SK-N-SH (cell line): ENCODE data around the gene PKNOX2. TPM values are rescaled to one million over a fixed set of nuclear protein-coding genes. Genes with fewer than 3 reads are reported as not detected.

Experiments
- CTCF ChIA-PET: fragments of 300-600, 350-600 bp; formaldehyde crosslinking; extraction: SDS; loops from one replicate; lab custom pipeline; 2021; lab: Yijun Ruan, JAX
- POLR2A ChIA-PET: fragments of 350-600 bp; sonication (Branson Sonifier 250); formaldehyde crosslinking; extraction: SDS; loops from one replicate; lab custom pipeline; 2020; ENCODE audit warnings: antibody characterized with exemption, inconsistent platforms; lab: Yijun Ruan, JAX
- DNase-seq: peaks from one replicate; pipeline ENCODE4 v3.0.0; 2012
- H2AFZ ChIP-seq: fragments of 200-600 bp; sonication (generic); 2 replicates; pipeline ENCODE4 v1.8.1; 2016; ENCODE audit warnings: antibody characterized with exemption, mild to moderate bottlenecking, low read depth
- H3F3A ChIP-seq: fragments of 200-600 bp; sonication (generic); replicated peaks from 2 replicates; pipeline ENCODE3; 2016; ENCODE audit warnings: antibody characterized with exemption, mild to moderate bottlenecking; ENCODE audit not compliant: insufficient read depth
- H3K27ac ChIP-seq, 2 experiments: fragments of 200-500 bp in 1 of 2; fragments of 200-600 bp in 1 of 2; sonication (Bioruptor generic) in 1 of 2; sonication (generic), shearing (Covaris generic) in 1 of 2; 2 replicates each; pipeline versions ENCODE4 v1.5.1 to v1.6.1; 2014 to 2016; ENCODE audit warnings: low read depth in 2 of 2, inconsistent platforms in 1 of 2, low read length in 1 of 2, mild to moderate bottlenecking in 1 of 2, mixed read lengths in 1 of 2
- H3K27me3 ChIP-seq: fragments of 200-600 bp; sonication (generic), shearing (Covaris generic); 2 replicates; pipeline ENCODE4 v1.6.1; 2016; ENCODE audit warnings: mixed run types; ENCODE audit not compliant: insufficient read depth
- H3K36me3 ChIP-seq, 2 experiments: fragments of 200-500 bp in 1 of 2; fragments of 200-600 bp in 1 of 2; sonication (Bioruptor generic) in 1 of 2; sonication (generic) in 1 of 2; replicated peaks in 1 of 2; 2 replicates each; pipeline versions ENCODE3 to v1.5.1; 2014 to 2016; ENCODE audit warnings: low read length in 1 of 2, mild to moderate bottlenecking in 1 of 2; ENCODE audit not compliant: insufficient read depth in 2 of 2, control insufficient read depth in 1 of 2
- H3K4me1 ChIP-seq, 2 experiments: fragments of 200-500 bp in 1 of 2; fragments of 200-600 bp in 1 of 2; sonication (Bioruptor generic) in 1 of 2; sonication (generic), shearing (Covaris generic) in 1 of 2; 2 replicates each; pipeline versions ENCODE4 v1.5.1 to v1.6.1; 2014 to 2016; ENCODE audit warnings: low read depth in 1 of 2, low read length in 1 of 2, mixed run types in 1 of 2; ENCODE audit not compliant: insufficient read depth in 2 of 2, control insufficient read depth in 1 of 2
- H3K4me2 ChIP-seq: fragments of 200-600 bp; sonication (generic), shearing (Covaris generic); 2 replicates; pipeline ENCODE4 v1.6.1; 2017; ENCODE audit warnings: mixed run types
- H3K4me3 ChIP-seq, 2 experiments: fragments of 200-500 bp in 1 of 2; fragments of 200-600 bp in 1 of 2; sonication (Bioruptor generic) in 1 of 2; sonication (generic), shearing (Covaris generic) in 1 of 2; 2 replicates each; pipeline versions ENCODE4 v1.5.1 to v1.8.1; 2014 to 2016; ENCODE audit warnings: low read depth in 2 of 2, inconsistent platforms in 1 of 2, low read length in 1 of 2, mild to moderate bottlenecking in 1 of 2, mixed read lengths in 1 of 2, moderate library complexity in 1 of 2
- H3K79me2 ChIP-seq: fragments of 200-600 bp; sonication (generic); 2 replicates; pipeline ENCODE4 v1.8.1; 2017; ENCODE audit warnings: mild to moderate bottlenecking; ENCODE audit not compliant: insufficient read depth
- H3K9ac ChIP-seq: fragments of 200-600 bp; sonication (generic); 2 replicates; pipeline ENCODE4 v1.6.1; 2017; ENCODE audit warnings: mixed run types
- H3K9me2 ChIP-seq: fragments of 200-600 bp; sonication (generic); 2 replicates; pipeline ENCODE4 v1.6.1; 2017; ENCODE audit warnings: mixed run types
- H3K9me3 ChIP-seq: fragments of 200-600 bp; sonication (generic); 2 replicates; pipeline ENCODE4 v1.6.1; 2017; ENCODE audit warnings: mixed run types, mild to moderate bottlenecking, moderate library complexity
- H4K20me1 ChIP-seq: fragments of 200-600 bp; sonication (generic); 2 replicates; pipeline ENCODE4 v1.6.1; 2017; ENCODE audit warnings: mild to moderate bottlenecking, mixed run types; ENCODE audit not compliant: insufficient read depth
- CHD2 ChIP-seq: fragments of 150-350 bp; IDR thresholded peaks from 2 replicates; pipeline ENCODE4 v1.6.1; 2018; ENCODE audit warnings: low read length; ENCODE audit not compliant: partially characterized antibody
- ELF1 ChIP-seq: IDR thresholded peaks from 2 replicates; pipeline ENCODE4 v1.4.0; 2012
- EP300 ChIP-seq, 2 experiments: IDR thresholded peaks; 2 replicates each; pipeline versions ENCODE4 v1.4.0 to v1.6.1; 2012; ENCODE audit warnings: borderline replicate concordance in 1 of 2, low read depth in 1 of 2, low read length in 1 of 2
- FOXM1 ChIP-seq: IDR thresholded peaks from 2 replicates; pipeline ENCODE4 v1.4.0; 2012; ENCODE audit warnings: low read depth, mild to moderate bottlenecking
- GABPA ChIP-seq: IDR thresholded peaks from 2 replicates; pipeline ENCODE4 v1.4.0; 2012; ENCODE audit warnings: low read depth, mild to moderate bottlenecking
- GATA2 ChIP-seq: sonication (generic); formaldehyde crosslinking; IDR thresholded peaks from 2 replicates; pipeline ENCODE4 v1.5.0; 2020; ENCODE audit warnings: mild to moderate bottlenecking, missing genetic modification reagents
- IRF3 ChIP-seq: fragments of 150-350 bp; IDR thresholded peaks from 2 replicates; pipeline ENCODE4 v1.6.1; 2016; ENCODE audit warnings: mild to moderate bottlenecking, low read depth, low read length
- JUND ChIP-seq: IDR thresholded peaks from 2 replicates; pipeline ENCODE4 v1.4.0; 2012
- NRF1 ChIP-seq: IDR thresholded peaks from 2 replicates; pipeline ENCODE4 v1.6.1; 2012; ENCODE audit warnings: low read depth, mild to moderate bottlenecking, low read length
- RAD21 ChIP-seq: IDR thresholded peaks from 2 replicates; pipeline ENCODE4 v1.6.1; 2012; ENCODE audit warnings: mild to moderate bottlenecking, low read length
- RCOR1 ChIP-seq: fragments of 150-350 bp; IDR thresholded peaks from 2 replicates; pipeline ENCODE4 v1.6.1; 2017; ENCODE audit warnings: antibody characterized with exemption, low read length
- SIN3A ChIP-seq: IDR thresholded peaks from 2 replicates; pipeline ENCODE4 v1.6.1; 2012; ENCODE audit warnings: low read depth, mild to moderate bottlenecking, low read length, moderate library complexity, borderline replicate concordance
- TCF12 ChIP-seq: IDR thresholded peaks from 2 replicates; pipeline ENCODE4 v1.4.0; 2012
- ZBTB33 ChIP-seq: IDR thresholded peaks from 2 replicates; pipeline ENCODE4 v1.4.0; 2012; ENCODE audit warnings: low read depth, borderline replicate concordance
- WGBS: methylation state at CpG from one replicate; pipeline ENCODE4 v1.1.6; 2017; ENCODE audit warnings: low lambda C conversion rate; 5-methylcytosine and 5-hydroxymethylcytosine counted together
- polyA plus RNA-seq, 3 experiments: library from polyadenylated mRNA; depleted of rRNA; stranded (reverse); fragments of >200 nt; gene quantifications; 2 replicates each; pipeline ENCODE4 v1.2.3, GENCODE V29; 2012
- TF ChIP-seq, protein P1 (sequence below): IDR thresholded peaks from 2 replicates; pipeline ENCODE4; 2012
- TF ChIP-seq, protein P2 (sequence below): fragments of 200-600 bp; sonication (generic); IDR thresholded peaks from 2 replicates; pipeline ENCODE4 v1.6.1; 2017; ENCODE audit warnings: antibody characterized with exemption, mild to moderate bottlenecking, moderate library complexity
- TF ChIP-seq, protein P3 (sequence below): IDR thresholded peaks from 2 replicates; pipeline ENCODE4 v1.6.1; 2012; ENCODE audit warnings: mild to moderate bottlenecking, low read depth, low read length, moderate library complexity
- TF ChIP-seq, protein P4 (sequence below): fragments of 150-350 bp; IDR thresholded peaks from 2 replicates; pipeline ENCODE4 v1.6.1; 2017; ENCODE audit warnings: antibody characterized with exemption, low read length, low read depth, borderline replicate concordance

Gene PKNOX2
- polyA plus RNA-seq, 1 of the 3 experiments (the other 2 are of a cell fraction) = 0.02 TPM

- CTCF ChIA-PET = interaction anchor here (0.8 to 2.7 kb wide), 5 partner anchors 8 to 272 kb away, joined by 4 to 14 read pairs (median 5); no protein-coding TSS in a partner anchor
- Histone ChIP-seq H2AFZ (no peak overlapping the region), H3K9me3 (no peaks in the 10 kb centered on the region), H3K79me2 (no peaks in the 10 kb centered on the region), H3K36me3 (no peaks in the 10 kb centered on the region), H3K27me3 (no peaks in the 10 kb centered on the region; the same call in 1 of the 2 replicates), H3K4me3 (no peak overlapping the region), H3F3A (peaks cover 4% of the 10 kb centered on the region), H3K4me2 (no peak overlapping the region), H3K27ac (no peak overlapping the region), H3K9ac (no peak overlapping the region), H3K4me1 (no peaks in the 10 kb centered on the region), H4K20me1 (no peaks in the 10 kb centered on the region), H3K9me2 (no peaks in the 10 kb centered on the region)
- 76% methylated on average over 7 of the region's 7 CpGs for WGBS
- POLR2A ChIA-PET = no interaction called here
- DNase-seq = no peak
- TF ChIP-seq IRF3 (no peak), EP300 (IDR thresholded peaks at IDR 0.05; ENCODE audit: borderline replicate concordance in 1 of 2, low read depth in 1 of 2, low read length in 1 of 2) (no peak), GATA2 (no peak), RAD21 (no peak), SIN3A (no peak), ELF1 (no peak), GABPA (no peak), CHD2 (no peak), TCF12 (no peak), ZBTB33 (no peak), JUND (no peak), NRF1 (no peak), FOXM1 (no peak), RCOR1 (no peak)
- TF ChIP-seq, protein P1, sequence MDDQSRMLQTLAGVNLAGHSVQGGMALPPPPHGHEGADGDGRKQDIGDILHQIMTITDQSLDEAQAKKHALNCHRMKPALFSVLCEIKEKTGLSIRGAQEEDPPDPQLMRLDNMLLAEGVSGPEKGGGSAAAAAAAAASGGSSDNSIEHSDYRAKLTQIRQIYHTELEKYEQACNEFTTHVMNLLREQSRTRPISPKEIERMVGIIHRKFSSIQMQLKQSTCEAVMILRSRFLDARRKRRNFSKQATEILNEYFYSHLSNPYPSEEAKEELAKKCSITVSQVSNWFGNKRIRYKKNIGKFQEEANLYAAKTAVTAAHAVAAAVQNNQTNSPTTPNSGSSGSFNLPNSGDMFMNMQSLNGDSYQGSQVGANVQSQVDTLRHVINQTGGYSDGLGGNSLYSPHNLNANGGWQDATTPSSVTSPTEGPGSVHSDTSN = no peak
- TF ChIP-seq, protein P2, sequence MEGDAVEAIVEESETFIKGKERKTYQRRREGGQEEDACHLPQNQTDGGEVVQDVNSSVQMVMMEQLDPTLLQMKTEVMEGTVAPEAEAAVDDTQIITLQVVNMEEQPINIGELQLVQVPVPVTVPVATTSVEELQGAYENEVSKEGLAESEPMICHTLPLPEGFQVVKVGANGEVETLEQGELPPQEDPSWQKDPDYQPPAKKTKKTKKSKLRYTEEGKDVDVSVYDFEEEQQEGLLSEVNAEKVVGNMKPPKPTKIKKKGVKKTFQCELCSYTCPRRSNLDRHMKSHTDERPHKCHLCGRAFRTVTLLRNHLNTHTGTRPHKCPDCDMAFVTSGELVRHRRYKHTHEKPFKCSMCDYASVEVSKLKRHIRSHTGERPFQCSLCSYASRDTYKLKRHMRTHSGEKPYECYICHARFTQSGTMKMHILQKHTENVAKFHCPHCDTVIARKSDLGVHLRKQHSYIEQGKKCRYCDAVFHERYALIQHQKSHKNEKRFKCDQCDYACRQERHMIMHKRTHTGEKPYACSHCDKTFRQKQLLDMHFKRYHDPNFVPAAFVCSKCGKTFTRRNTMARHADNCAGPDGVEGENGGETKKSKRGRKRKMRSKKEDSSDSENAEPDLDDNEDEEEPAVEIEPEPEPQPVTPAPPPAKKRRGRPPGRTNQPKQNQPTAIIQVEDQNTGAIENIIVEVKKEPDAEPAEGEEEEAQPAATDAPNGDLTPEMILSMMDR = no peak
- TF ChIP-seq, protein P3, sequence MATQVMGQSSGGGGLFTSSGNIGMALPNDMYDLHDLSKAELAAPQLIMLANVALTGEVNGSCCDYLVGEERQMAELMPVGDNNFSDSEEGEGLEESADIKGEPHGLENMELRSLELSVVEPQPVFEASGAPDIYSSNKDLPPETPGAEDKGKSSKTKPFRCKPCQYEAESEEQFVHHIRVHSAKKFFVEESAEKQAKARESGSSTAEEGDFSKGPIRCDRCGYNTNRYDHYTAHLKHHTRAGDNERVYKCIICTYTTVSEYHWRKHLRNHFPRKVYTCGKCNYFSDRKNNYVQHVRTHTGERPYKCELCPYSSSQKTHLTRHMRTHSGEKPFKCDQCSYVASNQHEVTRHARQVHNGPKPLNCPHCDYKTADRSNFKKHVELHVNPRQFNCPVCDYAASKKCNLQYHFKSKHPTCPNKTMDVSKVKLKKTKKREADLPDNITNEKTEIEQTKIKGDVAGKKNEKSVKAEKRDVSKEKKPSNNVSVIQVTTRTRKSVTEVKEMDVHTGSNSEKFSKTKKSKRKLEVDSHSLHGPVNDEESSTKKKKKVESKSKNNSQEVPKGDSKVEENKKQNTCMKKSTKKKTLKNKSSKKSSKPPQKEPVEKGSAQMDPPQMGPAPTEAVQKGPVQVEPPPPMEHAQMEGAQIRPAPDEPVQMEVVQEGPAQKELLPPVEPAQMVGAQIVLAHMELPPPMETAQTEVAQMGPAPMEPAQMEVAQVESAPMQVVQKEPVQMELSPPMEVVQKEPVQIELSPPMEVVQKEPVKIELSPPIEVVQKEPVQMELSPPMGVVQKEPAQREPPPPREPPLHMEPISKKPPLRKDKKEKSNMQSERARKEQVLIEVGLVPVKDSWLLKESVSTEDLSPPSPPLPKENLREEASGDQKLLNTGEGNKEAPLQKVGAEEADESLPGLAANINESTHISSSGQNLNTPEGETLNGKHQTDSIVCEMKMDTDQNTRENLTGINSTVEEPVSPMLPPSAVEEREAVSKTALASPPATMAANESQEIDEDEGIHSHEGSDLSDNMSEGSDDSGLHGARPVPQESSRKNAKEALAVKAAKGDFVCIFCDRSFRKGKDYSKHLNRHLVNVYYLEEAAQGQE = no peak
- TF ChIP-seq, protein P4, sequence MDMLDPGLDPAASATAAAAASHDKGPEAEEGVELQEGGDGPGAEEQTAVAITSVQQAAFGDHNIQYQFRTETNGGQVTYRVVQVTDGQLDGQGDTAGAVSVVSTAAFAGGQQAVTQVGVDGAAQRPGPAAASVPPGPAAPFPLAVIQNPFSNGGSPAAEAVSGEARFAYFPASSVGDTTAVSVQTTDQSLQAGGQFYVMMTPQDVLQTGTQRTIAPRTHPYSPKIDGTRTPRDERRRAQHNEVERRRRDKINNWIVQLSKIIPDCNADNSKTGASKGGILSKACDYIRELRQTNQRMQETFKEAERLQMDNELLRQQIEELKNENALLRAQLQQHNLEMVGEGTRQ = no peak
Measured at GRCh38 chr11:125132596-125132995, 32.0 kb upstream of the PKNOX2 start.
